Measurements from ENCODE around the gene BID. TPM values are rescaled to one million over a fixed set of nuclear protein-coding genes. Genes with fewer than 3 reads are reported as not detected.

Gene BID
- total RNA-seq, 3 donors from 2014 or later (not counting 1 experiment from before 2014, with no cell fraction given) = 40.9 to 42.4 (median 42.3) TPM

- TF ChIP-seq CTCF (IDR thresholded peaks at IDR 0.05) = no peak
- H3K27ac Mint-ChIP-seq = peak overlapping the region; percentile 98 to 99
- peak; percentile 63 to 71 (median 65) for ATAC-seq
- Histone ChIP-seq H3K4me3 (ENCODE audit: low read length) (no peak overlapping the region), H3K9me3 (ENCODE audit: control insufficient read depth, insufficient read depth, low read length) (no peaks in the 10 kb centered on the region), H3K36me3 (ENCODE audit: control insufficient read depth, insufficient read depth, low read length) (no peaks in the 10 kb centered on the region), H3K27me3 (ENCODE audit: control insufficient read depth, insufficient read depth, low read length) (no peaks in the 10 kb centered on the region), H3K27ac (ENCODE audit: low read length) (peak overlapping the region; percentile 42), H3K4me1 (ENCODE audit: control insufficient read depth, insufficient read depth, low read length) (peaks cover 75% of the 10 kb centered on the region)
- H3K4me1 Mint-ChIP-seq = peaks cover 50 to 60% of the 10 kb centered on the region in 2 donors
- H3K4me3 Mint-ChIP-seq = peak overlapping the region; percentile 31
- H3K27me3 Mint-ChIP-seq (ENCODE audit: low read depth in 2 of 2) = no peaks in the 10 kb centered on the region
- no peaks in the 10 kb centered on the region for H3K9me3 Mint-ChIP-seq
- 14% methylated on average over 12 of the region's 12 CpGs for WGBS (ENCODE audit: insufficient coverage)
- peak; percentile 61 to 81 for DNase-seq
- intact Hi-C loops (cut with micrococcal nuclease) = no loop called here
- H3K36me3 Mint-ChIP-seq = no peaks in the 10 kb centered on the region
Observed at GRCh38 chr22:17781319-17782031, 7.2 kb upstream of the BID start.

- TF ChIP-seq CTCF (IDR thresholded peaks at IDR 0.05) = no peak
- ATAC-seq (no peak), DNase-seq (no peak)
- Mint-ChIP-seq H3K27ac (peak overlapping the region; percentile 98 to 99), H3K4me3 (peak overlapping the region; percentile 31), H3K4me1 (peaks cover 56 to 61% of the 10 kb centered on the region in 2 donors), H3K27me3 (ENCODE audit: low read depth in 2 of 2) (no peaks in the 10 kb centered on the region), H3K9me3 (no peaks in the 10 kb centered on the region), H3K36me3 (no peaks in the 10 kb centered on the region)
- 85% methylated on average over 10 of the region's 10 CpGs for WGBS (ENCODE audit: insufficient coverage)
- Histone ChIP-seq H3K4me1 (ENCODE audit: control insufficient read depth, insufficient read depth, low read length) (peaks cover 77% of the 10 kb centered on the region), H3K9me3 (ENCODE audit: control insufficient read depth, insufficient read depth, low read length) (no peaks in the 10 kb centered on the region), H3K4me3 (ENCODE audit: low read length) (no peak overlapping the region), H3K27me3 (ENCODE audit: control insufficient read depth, insufficient read depth, low read length) (no peaks in the 10 kb centered on the region), H3K36me3 (ENCODE audit: control insufficient read depth, insufficient read depth, low read length) (no peaks in the 10 kb centered on the region), H3K27ac (ENCODE audit: low read length) (peak overlapping the region; percentile 42)
- intact Hi-C loops (cut with micrococcal nuclease) = no loop called here
Observed at GRCh38 chr22:17780741-17781318, 6.6 kb upstream of the BID start.

- DNase-seq (peak in 1 of 2 donors; percentile 34), ATAC-seq (no peak)
- no peaks in the 10 kb centered on the region for H3K9me3 Mint-ChIP-seq
- no peaks in the 10 kb centered on the region for H3K9me3 ChIP-seq (ENCODE audit: control insufficient read depth, insufficient read depth, low read length)
- no peak overlapping the region for H3K4me3 ChIP-seq (ENCODE audit: low read length)
- intact Hi-C loops (cut with micrococcal nuclease) = no loop called here
- H3K27ac ChIP-seq (ENCODE audit: low read length) = no peak overlapping the region
- H3K36me3 ChIP-seq (ENCODE audit: control insufficient read depth, insufficient read depth, low read length) = no peaks in the 10 kb centered on the region
- H3K27me3 Mint-ChIP-seq (ENCODE audit: low read depth in 2 of 2) = no peaks in the 10 kb centered on the region
- 65% methylated on average over 19 of the region's 19 CpGs for WGBS (ENCODE audit: insufficient coverage)
- H3K4me3 Mint-ChIP-seq = no peak overlapping the region
- H3K4me1 Mint-ChIP-seq = peaks cover 62 to 65% of the 10 kb centered on the region in 2 donors
- peaks cover 77% of the 10 kb centered on the region for H3K4me1 ChIP-seq (ENCODE audit: control insufficient read depth, insufficient read depth, low read length)
- no peaks in the 10 kb centered on the region for H3K36me3 Mint-ChIP-seq
- no peak for TF ChIP-seq CTCF (IDR thresholded peaks at IDR 0.05)
- H3K27me3 ChIP-seq (ENCODE audit: control insufficient read depth, insufficient read depth, low read length) = no peaks in the 10 kb centered on the region
- peak overlapping the region; percentile 98 to 99 for H3K27ac Mint-ChIP-seq
Observed at GRCh38 chr22:17780116-17780740, 6.0 kb upstream of the BID start.
